Activated CD4-positive, alpha-beta T cell treated with anti-CD3 and anti-CD28 coated beads, Interleukin-2, amount 50 U/mL, for 48 hours (primary cell): ENCODE data around the gene NKAIN4.

Experiments used
- DNase-seq, 2 experiments: peaks; one replicate each; pipeline ENCODE4 v3.0.0-alpha.2; 2020

NKAIN4 gene

DNA sequence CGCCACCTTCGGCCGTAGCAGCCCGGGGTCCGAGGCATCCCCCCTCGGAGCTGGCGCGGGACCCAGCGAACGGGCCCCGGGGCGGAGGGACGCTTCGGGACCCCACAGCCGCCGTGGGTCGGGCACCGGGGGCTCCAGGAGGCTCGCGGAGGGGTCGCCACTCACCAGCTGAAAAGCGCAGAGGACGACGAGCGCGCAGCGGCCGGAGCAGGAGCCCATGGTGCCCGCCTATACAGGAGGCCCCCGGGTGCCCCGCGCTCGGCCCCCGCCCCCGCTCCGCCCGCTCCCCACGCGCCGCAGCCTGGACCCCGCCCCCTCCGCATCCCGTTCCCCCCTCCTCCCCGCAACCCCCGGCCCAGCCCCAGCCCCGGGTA is at the start of gene NKAIN4:
Gene NKAIN4 (minus strand): TSS at position 232 of the 374 bp plus-strand sequence. CDS start 13 bp downstream, at position 219.
- no peak for DNase-seq

DNA sequence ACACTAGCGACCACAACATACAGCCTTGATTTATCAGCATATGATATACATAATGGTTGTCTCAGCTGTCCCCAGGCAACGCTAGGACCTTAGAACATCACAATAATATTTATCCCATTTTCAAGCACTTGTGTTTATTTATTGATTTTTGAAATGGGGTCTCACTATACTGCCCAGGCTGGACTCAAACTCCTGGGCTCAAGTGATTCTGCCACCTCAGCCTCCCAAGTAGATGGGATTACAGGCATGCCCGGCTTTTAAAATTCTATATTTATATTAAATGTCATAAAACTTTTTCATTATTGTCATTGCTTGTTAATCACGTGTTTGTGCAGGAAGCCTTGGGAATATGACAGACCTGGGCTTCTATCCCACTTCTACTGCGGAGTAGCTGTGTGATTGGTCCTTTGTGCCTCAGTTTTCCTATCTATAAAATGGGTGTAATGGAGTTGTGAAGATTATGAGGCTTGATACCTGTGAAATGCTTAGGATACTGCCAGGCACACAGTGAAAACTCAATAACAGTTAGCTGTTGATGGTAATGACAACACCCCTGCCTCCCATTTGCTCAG is 48.9 kb upstream of the NKAIN4 start:
- DNase-seq, result no peak

DNA sequence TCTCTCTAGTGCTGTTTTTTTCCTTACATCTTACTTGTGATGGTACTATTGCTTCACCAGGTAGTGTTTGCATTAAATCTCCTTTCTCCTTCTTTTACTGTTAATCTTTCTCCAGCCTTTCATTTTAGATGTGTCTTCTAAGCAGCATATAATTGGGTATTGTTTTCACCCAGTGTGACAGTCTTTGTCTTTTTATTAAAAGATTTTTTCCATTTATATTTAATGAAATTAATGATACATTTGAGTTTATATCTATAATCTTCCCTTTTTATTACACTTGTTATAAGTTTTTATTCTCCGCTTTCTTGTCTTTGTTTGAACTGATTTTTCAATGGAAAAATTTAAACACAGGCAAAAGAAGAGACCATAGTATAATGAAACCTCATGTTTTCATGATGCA is 47.4 kb upstream of the NKAIN4 start:
- no peak for DNase-seq

DNA sequence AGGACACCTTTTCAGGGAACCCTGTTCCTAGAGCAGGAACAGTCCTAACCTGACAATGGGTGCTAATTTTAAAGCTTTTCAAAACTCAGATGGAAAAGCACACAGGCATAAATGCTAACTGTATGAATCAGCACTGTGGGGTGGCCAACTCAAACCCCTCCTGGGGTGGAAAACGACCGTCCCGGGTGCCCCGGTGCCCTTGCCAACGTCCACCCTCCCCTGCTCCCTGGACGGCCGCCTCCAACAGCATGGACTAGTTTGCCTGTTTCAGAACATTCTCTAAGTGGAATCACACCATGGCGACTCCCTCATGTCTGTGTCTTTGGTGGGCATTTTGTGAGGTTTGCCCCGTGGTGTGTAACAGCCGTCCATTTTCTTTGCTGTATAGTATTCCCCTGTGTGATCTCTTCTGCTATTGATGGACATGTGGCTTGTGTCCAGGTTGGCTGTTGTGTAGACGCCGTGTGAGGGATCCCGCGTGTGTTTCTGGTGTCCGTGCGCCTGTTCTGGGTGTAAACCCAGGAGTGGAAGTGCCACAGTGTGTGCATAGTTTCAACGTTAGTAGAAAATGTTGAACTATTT is 44.6 kb upstream of the NKAIN4 start:
- no peak for DNase-seq

DNA sequence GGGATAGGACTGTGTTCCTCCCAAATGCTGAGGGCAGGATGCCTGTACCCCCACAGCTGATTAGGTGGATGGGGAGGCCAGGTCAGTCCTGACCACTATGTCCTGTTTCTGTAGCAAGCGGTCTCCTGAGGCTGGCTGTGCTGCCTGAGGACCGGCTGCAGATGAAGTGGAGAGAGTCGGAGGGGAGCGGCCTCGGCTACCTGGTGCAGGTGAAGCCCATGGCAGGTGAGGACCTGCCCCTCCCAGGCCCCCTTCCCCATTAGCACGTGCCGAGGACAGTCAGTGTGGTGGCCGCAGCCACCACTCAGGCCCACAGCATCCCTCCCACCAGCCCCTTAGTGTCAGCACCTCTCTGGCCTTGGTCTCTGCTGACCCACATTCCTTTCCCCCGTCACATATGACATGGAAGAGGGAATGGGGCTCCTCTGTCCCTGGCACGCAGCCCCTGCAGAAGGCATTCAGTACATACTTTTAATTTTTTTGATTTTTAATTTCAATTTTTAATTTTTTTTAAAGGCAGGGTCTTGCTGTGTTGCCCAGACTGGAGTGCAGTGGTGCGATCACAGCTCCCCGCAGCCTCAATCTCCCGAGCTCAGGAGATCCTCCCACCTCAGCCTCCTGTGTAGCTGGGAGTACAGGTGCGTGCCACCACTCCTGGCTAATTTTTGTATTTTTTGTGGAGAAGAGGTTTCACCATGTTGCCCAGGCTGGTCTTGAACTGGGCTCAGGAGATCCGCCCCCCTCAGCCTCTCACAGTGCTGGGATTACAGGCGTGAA is 43.7 kb upstream of the NKAIN4 start:
- no peak for DNase-seq

DNA sequence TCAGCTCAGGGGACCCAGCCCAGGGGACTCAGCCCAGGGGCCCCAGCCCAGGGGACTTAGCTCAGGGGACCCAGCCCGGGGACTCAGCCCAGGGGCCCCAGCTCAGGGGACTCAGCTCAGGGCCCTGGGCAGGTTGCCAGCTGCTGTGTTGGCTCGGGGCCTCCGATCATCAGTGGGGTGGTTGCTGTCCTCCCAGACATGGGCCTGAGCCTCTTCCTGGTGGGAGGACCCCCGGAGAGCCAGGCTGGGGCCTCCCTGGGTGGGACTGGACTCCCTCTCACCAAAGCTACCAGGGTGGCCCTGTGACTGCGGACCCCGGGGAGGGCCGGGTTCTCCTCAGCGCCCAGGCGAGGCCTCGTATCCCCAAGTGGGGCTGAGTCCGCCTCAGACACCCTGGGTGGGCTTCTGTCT is 43.1 kb upstream of the NKAIN4 start:
- DNase-seq, result no peak

DNA sequence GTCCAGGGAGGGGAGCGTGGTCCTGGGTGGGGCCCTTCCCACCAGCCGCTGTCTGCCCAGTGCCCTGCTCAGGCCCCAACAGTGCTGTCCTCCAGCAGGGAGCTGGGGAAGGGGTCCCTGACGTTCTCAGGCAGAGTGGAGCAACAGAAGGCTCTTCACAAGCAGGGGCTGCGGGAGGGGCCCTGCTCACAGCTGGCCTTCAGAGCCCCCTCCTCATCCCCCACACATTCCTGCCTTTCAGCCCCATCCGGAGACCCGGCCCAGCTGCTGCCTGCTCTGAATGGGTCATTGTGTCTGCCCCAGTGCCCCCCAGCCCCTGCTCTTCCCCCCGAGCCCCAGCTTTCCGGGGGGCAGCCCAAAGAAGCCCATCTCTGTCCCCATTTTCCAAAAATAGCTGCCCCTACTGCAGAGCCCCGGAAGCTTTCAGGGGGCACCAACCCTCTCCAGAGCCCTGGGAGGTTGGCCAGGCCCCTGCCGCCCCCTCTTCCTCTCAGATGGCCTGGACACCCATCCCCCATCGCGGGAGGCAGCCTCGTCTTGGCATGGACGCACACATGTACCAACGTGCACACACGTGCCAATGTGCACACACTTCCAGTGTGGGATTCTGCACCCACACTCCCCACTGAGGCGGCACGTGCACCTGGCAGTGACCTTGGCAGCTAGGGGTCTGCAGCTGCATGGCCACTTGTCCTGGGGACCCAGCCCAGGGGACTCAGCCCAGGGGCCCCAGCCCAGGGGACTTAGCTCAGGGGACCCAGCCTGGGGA is 42.5 kb upstream of the NKAIN4 start:
- DNase-seq, result no peak

DNA sequence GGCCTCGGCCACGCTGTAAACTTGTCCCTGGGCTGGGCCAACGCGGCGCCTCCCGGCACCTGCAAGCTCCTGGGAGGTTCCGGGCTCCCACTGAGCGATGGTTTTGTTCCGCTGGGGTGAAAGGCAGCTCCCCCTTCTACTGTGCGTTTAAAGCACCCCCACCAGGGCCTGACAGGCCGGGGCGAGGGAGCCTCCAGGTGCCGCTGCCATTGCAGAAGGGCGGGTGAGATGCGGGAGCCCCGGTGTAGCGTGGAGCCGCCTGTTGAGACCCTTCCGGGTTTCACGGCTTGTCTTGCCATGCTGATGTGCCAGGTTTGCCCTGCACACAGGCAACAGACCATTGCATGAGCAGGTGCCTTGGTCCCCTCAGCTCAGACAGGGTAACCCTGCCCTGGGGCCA is 41.6 kb upstream of the NKAIN4 start:
- no peak for DNase-seq

DNA sequence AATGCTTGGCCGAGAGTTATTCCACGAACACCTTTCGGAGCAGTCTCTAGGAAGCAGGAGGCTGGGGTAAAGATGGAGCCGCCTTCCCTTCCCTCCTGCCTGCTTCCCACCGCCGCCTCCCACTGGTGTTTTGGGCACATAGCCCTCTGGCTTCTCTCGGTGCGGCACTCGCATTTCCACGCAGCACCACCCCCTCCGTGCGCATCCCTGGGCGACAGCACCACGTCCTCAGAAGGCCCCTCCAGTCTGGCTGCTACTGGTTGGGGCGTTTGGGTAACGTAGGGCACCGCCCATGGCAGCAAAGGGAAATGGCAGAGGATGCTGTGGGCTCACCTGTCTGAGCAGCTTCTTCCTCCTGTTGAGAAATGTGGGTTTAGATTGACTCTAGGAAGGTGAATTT is 41.2 kb upstream of the NKAIN4 start:
- DNase-seq, result no peak

DNA sequence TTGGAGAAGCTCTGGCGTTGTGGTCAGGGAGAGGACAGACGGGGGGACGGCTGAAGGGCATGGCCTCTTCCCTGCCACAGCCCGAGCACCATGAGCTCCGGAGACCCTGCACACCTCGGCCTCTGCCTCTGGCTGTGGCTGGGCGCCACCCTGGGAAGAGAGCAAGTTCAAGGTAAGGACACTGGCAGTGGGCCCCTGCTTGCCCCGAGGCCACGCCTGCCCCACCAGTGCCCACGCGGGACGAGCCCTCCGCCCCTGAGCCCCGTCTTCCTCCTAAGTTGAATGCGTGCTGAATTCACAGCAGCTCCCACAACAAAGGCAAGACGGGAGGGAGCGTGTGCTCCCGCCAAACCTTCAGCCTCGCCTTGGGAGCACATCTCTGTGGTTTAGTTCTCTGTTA is 40.8 kb upstream of the NKAIN4 start:
- no peak for DNase-seq

GRCh38 chr20:63294536-63294900 is 40.3 kb upstream of the NKAIN4 start:
- DNase-seq, result no peak

DNA sequence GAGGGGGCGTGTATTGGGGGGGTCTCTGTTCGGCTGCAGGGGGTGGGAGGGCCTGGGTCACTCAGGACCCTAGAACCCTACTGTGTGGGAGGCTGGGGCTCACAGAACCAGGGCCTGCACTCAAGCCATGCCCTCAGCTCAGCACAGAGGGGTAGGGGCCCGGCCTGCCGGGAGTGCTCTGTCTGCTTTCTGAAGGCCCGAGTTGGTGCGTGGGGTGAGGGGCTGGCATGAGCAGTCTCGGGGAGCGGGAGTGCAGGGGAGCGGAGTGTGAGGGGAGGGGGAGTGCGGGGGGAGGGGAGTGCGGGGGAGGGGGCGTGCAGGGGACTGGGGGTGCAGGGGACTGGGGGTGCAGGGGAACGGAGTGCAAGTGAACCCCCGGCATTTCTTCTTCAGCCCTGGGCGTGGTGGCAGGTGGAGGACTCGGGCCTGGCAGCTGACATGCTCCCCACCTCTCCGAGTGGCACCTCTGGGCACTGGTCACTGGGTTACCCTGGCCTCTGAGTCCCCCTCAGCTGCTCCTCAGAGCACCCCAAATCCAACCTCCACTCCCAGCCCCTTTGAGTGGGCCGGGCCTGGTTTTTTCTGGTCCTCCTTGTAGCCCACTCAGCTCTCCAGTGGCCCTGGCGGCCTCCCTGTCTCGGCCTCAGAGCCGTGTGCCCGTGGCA is 39.7 kb upstream of the NKAIN4 start:
- DNase-seq, result no peak

- no peak for DNase-seq
Measured at GRCh38 chr20:63293456-63293855, 39.2 kb upstream of the NKAIN4 start.

DNA sequence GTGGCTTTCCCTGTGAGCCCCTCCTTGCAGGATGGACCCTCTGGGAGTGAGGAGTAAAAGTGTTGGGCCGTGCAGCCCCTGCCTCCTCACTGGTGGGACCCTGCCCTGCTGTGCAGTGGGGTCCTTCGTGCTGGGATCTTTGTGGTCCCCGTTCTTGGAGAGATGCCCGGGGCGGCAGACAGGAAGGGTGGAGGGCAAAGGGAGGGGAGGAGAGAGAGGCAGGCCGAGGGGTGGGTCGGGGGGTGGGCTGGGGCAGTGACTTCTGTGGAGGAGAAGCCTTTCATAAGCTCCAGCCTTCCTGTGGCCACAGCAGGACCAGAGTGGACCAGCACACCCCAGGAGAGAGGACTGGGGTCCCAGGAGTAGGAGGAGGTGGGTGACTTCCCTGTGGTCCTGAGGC is 38.6 kb upstream of the NKAIN4 start, which contains the start of gene COL20A1:
Gene COL20A1 (plus strand): TSS at position 283 of the 400 bp plus-strand sequence. CDS start 1,922 bp downstream, outside the sequence.
- no peak for DNase-seq

GRCh38 chr20:63292292-63292701 is 38.0 kb upstream of the NKAIN4 start:
- no peak for DNase-seq

GRCh38 chr20:63291811-63292210 is 37.5 kb upstream of the NKAIN4 start:
- DNase-seq, result no peak

DNA sequence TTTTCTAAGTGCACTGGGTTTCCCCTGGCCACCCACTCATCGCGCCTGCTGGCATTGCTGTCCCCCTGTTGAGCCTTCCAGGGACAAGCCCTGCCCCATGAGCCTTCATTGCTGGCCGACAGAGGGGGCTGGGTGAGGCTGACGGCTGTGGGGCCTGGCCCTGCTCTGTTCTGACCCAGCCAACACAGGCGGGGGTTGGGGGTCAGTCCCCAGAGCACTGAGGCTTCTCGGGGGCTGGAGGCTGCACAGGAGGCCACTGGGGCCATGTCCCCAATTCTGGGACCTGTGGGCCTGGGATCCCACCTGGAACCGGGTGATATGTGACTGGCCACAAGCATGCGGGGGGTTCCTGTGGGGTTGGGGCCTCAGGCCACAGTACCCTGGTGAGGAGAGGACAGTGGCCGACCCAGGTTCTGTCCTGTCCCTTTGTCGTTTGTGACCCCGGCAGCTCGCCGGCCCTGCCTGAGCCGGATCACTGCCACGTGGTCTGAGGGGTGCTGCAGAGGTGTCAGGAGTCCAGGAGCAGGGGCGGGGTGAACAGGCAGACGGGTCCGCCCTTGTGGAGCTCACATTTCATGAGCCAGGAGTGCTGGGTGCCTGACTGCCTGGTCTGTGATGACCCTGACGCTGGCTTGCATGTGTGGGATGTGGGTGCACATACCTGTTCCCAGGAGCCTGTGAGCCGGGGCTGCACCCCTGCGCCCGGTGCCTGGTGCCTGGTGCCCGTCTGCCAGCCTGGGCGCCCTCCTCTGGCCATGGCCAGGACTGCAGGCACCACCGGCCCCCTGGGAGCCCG is 36.6 kb upstream of the NKAIN4 start:
- DNase-seq, result peak; percentile 76 to 77

DNA sequence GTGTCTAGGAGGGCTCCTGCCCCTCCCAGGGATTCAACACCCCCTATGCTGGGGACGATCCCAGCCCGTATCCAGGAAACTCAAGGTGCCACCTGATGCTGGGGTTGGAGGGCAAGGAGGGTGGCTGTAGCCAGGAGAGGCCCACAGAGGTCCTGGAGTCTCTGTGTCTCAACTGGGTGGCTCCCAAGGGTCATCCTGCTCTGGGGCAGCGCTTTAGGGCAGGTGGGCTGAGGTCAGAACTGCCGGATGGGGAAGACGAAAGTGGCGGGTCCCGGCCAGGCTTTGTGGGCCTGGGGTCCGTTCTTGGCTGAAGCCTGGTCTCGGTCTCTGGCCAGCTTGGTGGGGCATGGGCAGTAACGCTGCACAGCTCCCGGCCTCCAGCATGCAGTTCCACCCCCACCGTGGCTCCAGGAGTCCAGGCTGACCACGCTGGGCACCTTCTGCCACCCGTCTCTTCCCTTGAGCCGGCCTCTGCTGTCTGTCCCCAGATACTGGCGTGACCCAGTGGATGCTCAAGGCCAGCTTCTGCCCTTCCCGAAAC is 35.9 kb upstream of the NKAIN4 start:
- no peak for DNase-seq

DNA sequence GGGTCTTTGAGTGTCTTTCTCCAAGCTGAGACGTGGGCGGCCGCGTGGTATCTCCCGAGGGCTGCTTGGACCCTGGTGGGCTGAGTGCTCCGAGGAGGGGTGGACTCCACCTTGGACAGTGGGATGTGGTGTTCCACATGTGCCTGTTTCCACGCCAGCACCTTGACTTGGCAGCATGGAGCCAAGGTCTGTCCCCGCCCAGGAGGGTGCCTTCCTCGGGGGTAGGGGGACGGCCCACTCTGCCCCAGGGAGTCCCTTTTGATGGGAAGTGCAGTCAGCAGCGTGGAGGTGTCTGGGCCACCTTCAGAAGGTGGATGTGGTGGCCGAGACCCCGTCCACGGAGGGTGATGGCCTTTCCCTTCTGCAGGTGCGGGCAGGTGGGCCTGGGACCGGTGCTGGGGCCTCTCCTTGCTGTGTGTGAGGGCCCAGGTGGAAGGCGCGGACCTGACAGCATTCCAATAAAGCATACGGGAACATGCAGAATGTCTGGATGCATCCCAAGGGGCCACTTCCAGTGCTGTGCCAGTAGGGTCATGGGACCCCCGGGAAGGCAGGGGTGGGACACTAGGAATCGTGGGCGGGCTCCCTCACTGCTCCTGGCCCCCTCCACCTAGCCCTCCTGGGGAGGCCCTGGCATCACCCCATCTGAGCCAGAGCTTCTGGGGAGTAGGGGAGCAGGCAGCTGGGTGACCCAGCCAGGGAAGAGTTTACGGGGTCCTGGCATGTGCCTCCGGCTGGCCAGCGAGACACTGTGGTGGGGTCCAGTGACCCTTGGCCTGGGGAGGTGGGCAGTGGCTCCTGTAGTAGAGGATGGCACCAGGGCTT is 35.3 kb upstream of the NKAIN4 start:
- DNase-seq, result no peak

GRCh38 chr20:63288581-63289251 is 34.5 kb upstream of the NKAIN4 start:
- DNase-seq, result no peak
